H9 (cell line): ENCODE data around the gene CCDC3. TPM values are rescaled to one million over a fixed set of nuclear protein-coding genes. Genes with fewer than 3 reads are reported as not detected.

Source experiments
- DNase-seq: peaks from one replicate; pipeline ENCODE4 v3.0.0-alpha.2; 2017
- H2AFZ ChIP-seq: one replicate; pipeline ENCODE4 v1.6.1; 2013; ENCODE audit warnings: mild to moderate bottlenecking, low read length, control low read depth, moderate library complexity
- H2AK5ac ChIP-seq: 2 replicates; pipeline ENCODE4 v1.6.1; 2013; ENCODE audit warnings: low read length, control low read depth, mixed read lengths; ENCODE audit not compliant: insufficient read length
- H2BK120ac ChIP-seq: one replicate; pipeline ENCODE4 v1.6.1; 2013; ENCODE audit warnings: low read depth, mild to moderate bottlenecking, low read length, control low read depth, inconsistent platforms; ENCODE audit not compliant: poor library complexity, severe bottlenecking
- H2BK12ac ChIP-seq: 2 replicates; pipeline ENCODE4 v1.6.1; 2013; ENCODE audit warnings: low read length, control low read depth, mixed read lengths, low read depth; ENCODE audit not compliant: insufficient read length
- H2BK15ac ChIP-seq: 2 replicates; pipeline ENCODE4 v1.6.1; 2013; ENCODE audit warnings: low read depth, low read length, control low read depth
- H2BK20ac ChIP-seq: one replicate; pipeline ENCODE4 v1.6.1; 2013; ENCODE audit warnings: low read depth, mild to moderate bottlenecking, low read length, control low read depth, inconsistent platforms; ENCODE audit not compliant: poor library complexity, severe bottlenecking
- H2BK5ac ChIP-seq: 2 replicates; pipeline ENCODE4 v1.6.1; 2013; ENCODE audit warnings: low read length, control low read depth, mixed read lengths; ENCODE audit not compliant: insufficient read length
- H3K14ac ChIP-seq: 2 replicates; pipeline ENCODE4 v1.6.1; 2013; ENCODE audit warnings: low read length, control low read depth; ENCODE audit not compliant: insufficient read depth
- H3K18ac ChIP-seq: 2 replicates; pipeline ENCODE4 v1.6.1; 2013; ENCODE audit warnings: low read depth, mild to moderate bottlenecking, mixed read lengths, low read length, control low read depth; ENCODE audit not compliant: insufficient read length
- H3K23ac ChIP-seq: 2 replicates; pipeline ENCODE4 v1.6.1; 2013; ENCODE audit warnings: low read length, control low read depth, mixed read lengths, low read depth; ENCODE audit not compliant: insufficient read length
- H3K23me2 ChIP-seq: 2 replicates; pipeline ENCODE4 v1.6.1; 2013; ENCODE audit warnings: low read depth, mild to moderate bottlenecking, mixed read lengths, low read length, control low read depth; ENCODE audit not compliant: insufficient read length, poor library complexity, severe bottlenecking
- H3K27ac ChIP-seq: 2 replicates; pipeline ENCODE4 v1.5.1; 2013; ENCODE audit warnings: low read length, control low read depth, mixed read lengths, low read depth; ENCODE audit not compliant: insufficient read length
- H3K27me3 ChIP-seq: 2 replicates; pipeline ENCODE4 v1.6.1; 2013; ENCODE audit warnings: low read length, control low read depth, inconsistent platforms; ENCODE audit not compliant: insufficient read depth
- H3K4ac ChIP-seq: 2 replicates; pipeline ENCODE4 v1.6.1; 2013; ENCODE audit warnings: low read depth, mild to moderate bottlenecking, control low read depth, inconsistent platforms, low read length, moderate library complexity
- H3K4me1 ChIP-seq: 2 replicates; pipeline ENCODE4 v1.6.1; 2013; ENCODE audit warnings: low read length, control low read depth, inconsistent platforms; ENCODE audit not compliant: insufficient read depth
- H3K4me2 ChIP-seq: 2 replicates; pipeline ENCODE4 v1.6.1; 2013; ENCODE audit warnings: low read length, control low read depth, mixed read lengths; ENCODE audit not compliant: insufficient read length, insufficient read depth
- H3K56ac ChIP-seq: 2 replicates; pipeline ENCODE4 v1.6.1; 2013; ENCODE audit warnings: low read depth, mild to moderate bottlenecking, mixed read lengths, low read length, control low read depth; ENCODE audit not compliant: insufficient read length
- H3K79me1 ChIP-seq: 2 replicates; pipeline ENCODE4 v1.6.1; 2013; ENCODE audit warnings: low read depth, mild to moderate bottlenecking, moderate library complexity, low read length, control low read depth, inconsistent platforms; ENCODE audit not compliant: insufficient read depth, poor library complexity, severe bottlenecking
- H3K79me2 ChIP-seq: 2 replicates; pipeline ENCODE4 v1.6.1; 2013; ENCODE audit warnings: low read length, control low read depth, inconsistent platforms; ENCODE audit not compliant: insufficient read depth
- H3K9ac ChIP-seq: 2 replicates; pipeline ENCODE4 v1.6.1; 2013; ENCODE audit warnings: low read length, control low read depth, mixed read lengths; ENCODE audit not compliant: insufficient read length; ENCODE audit errors: extremely low read depth
- H3K9me3 ChIP-seq: one replicate; pipeline ENCODE4 v1.6.1; 2013; ENCODE audit warnings: low read depth, low read length, inconsistent platforms; ENCODE audit not compliant: control insufficient read depth
- H3T11ph ChIP-seq: one replicate; pipeline ENCODE4 v1.6.1; 2013; ENCODE audit warnings: mild to moderate bottlenecking, low read length, control low read depth, inconsistent platforms
- H4K20me1 ChIP-seq: one replicate; pipeline ENCODE4 v1.6.1; 2013; ENCODE audit not compliant: control insufficient read depth, insufficient read length, insufficient read depth
- H4K5ac ChIP-seq: 2 replicates; pipeline ENCODE4 v1.6.1; 2013; ENCODE audit warnings: low read depth, mild to moderate bottlenecking, mixed read lengths, low read length, control low read depth; ENCODE audit not compliant: insufficient read length
- H4K8ac ChIP-seq: replicated peaks from 2 replicates; pipeline ENCODE4 v1.6.1; 2013; ENCODE audit warnings: low read length, control low read depth, mixed read lengths, low read depth; ENCODE audit not compliant: insufficient read length
- H4K91ac ChIP-seq: 2 replicates; pipeline ENCODE4 v1.6.1; 2013; ENCODE audit warnings: low read depth, mild to moderate bottlenecking, moderate library complexity, mixed read lengths, low read length, control low read depth; ENCODE audit not compliant: insufficient read length
- H3K27ac Mint-ChIP-seq, 3 experiments: 2 replicates in 2 of 3; 3 replicates in 1 of 3; pipeline ENCODE4 v1.8.0; 2020 to 2021; ENCODE audit warnings: mixed read lengths in 3 of 3, mild to moderate bottlenecking in 1 of 3, moderate library complexity in 1 of 3
- H3K27me3 Mint-ChIP-seq: 2 replicates; pipeline ENCODE4 v1.8.0; 2021; ENCODE audit warnings: low read depth, mild to moderate bottlenecking, moderate library complexity, mixed read lengths
- H3K36me3 Mint-ChIP-seq, 3 experiments: 2 replicates in 2 of 3; 3 replicates in 1 of 3; pipeline ENCODE4 v1.8.0; 2020 to 2021; ENCODE audit warnings: low read depth in 3 of 3, mixed read lengths in 3 of 3; ENCODE audit not compliant: insufficient read depth in 1 of 3
- H3K4me1 Mint-ChIP-seq, 2 experiments: 2 replicates each; pipeline ENCODE4 v1.8.0; 2020; ENCODE audit warnings: mixed read lengths in 2 of 2
- H3K4me3 Mint-ChIP-seq, 2 experiments: 2 replicates in 1 of 2; 3 replicates in 1 of 2; pipeline ENCODE4 v1.8.0; 2020 to 2021; ENCODE audit warnings: mild to moderate bottlenecking in 2 of 2, mixed read lengths in 2 of 2, moderate library complexity in 1 of 2
- H3K9me3 Mint-ChIP-seq, 2 experiments: 2 replicates in 1 of 2; 3 replicates in 1 of 2; pipeline ENCODE4 v1.8.0; 2020; ENCODE audit warnings: mild to moderate bottlenecking in 2 of 2, mixed read lengths in 2 of 2, moderate library complexity in 1 of 2
- WGBS: extraction: QIAGEN DNeasy Blood & Tissue Kit; methylation state at CpG from one replicate; pipeline ENCODE4 v1.1.7; 2013; ENCODE audit warnings: missing lambda C conversion rate, low lambda C conversion rate, mixed read lengths; ENCODE audit not compliant: insufficient read length; ENCODE audit errors: extremely low coverage; 5-methylcytosine and 5-hydroxymethylcytosine counted together
- total RNA-seq: library from RNA; stranded (reverse); gene quantifications from 2 replicates; pipeline ENCODE4 v1.2.1, GENCODE V29; 2021
- TF ChIP-seq, protein P1 (sequence below): fragments of 200-600 bp; sonication (generic); conservative IDR thresholded peaks from 3 replicates; pipeline ENCODE4 v1.8.0; 2021; ENCODE audit warnings: antibody characterized with exemption, mild to moderate bottlenecking

CCDC3 gene
- total RNA-seq, 1 experiment from 2014 or later = 2.3 TPM

- Histone ChIP-seq H3K79me1 (no peaks in the 10 kb centered on the region), H4K5ac (no peak overlapping the region), H2AFZ (no peak overlapping the region), H3K9ac (no peak overlapping the region), H2BK120ac (no peak overlapping the region), H3K4me2 (no peak overlapping the region), H3K27ac (no peak overlapping the region), H2BK15ac (no peak overlapping the region), H3K79me2 (no peaks in the 10 kb centered on the region), H3K4me1 (no peaks in the 10 kb centered on the region), H3K4ac (no peak overlapping the region), H3K18ac (no peak overlapping the region), H2BK20ac (no peak overlapping the region), H2BK12ac (no peak overlapping the region), H3K14ac (no peak overlapping the region), H3K56ac (no peak overlapping the region), H3K23me2 (no peaks in the 10 kb centered on the region), H2BK5ac (no peak overlapping the region), H3K9me3 (no peaks in the 10 kb centered on the region), H4K8ac (no peak overlapping the region), H3T11ph (no peak overlapping the region), H4K20me1 (no peaks in the 10 kb centered on the region), H4K91ac (no peak overlapping the region), H2AK5ac (no peak overlapping the region), H3K27me3 (no peaks in the 10 kb centered on the region), H3K23ac (no peak overlapping the region)
- Mint-ChIP-seq H3K9me3 (no peaks in the 10 kb centered on the region), H3K4me3 (no peak overlapping the region), H3K27ac (no peak overlapping the region), H3K4me1 (peaks cover 0 to 3% of the 10 kb centered on the region in 2 experiments; a peak in 1 of 4 replicates), H3K36me3 (no peaks in the 10 kb centered on the region), H3K27me3 (peaks cover 2% of the 10 kb centered on the region; the same call in 1 of the 2 replicates)
- WGBS = no CpG with 5 or more reads among the region's 8 CpGs
- no peak for DNase-seq
- TF ChIP-seq, protein P1, sequence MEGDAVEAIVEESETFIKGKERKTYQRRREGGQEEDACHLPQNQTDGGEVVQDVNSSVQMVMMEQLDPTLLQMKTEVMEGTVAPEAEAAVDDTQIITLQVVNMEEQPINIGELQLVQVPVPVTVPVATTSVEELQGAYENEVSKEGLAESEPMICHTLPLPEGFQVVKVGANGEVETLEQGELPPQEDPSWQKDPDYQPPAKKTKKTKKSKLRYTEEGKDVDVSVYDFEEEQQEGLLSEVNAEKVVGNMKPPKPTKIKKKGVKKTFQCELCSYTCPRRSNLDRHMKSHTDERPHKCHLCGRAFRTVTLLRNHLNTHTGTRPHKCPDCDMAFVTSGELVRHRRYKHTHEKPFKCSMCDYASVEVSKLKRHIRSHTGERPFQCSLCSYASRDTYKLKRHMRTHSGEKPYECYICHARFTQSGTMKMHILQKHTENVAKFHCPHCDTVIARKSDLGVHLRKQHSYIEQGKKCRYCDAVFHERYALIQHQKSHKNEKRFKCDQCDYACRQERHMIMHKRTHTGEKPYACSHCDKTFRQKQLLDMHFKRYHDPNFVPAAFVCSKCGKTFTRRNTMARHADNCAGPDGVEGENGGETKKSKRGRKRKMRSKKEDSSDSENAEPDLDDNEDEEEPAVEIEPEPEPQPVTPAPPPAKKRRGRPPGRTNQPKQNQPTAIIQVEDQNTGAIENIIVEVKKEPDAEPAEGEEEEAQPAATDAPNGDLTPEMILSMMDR = no peak
Observed at GRCh38 chr10:12873172-12873571, 128.3 kb downstream of the CCDC3 start.
